Lung (tissue), 12 donors: Measurements from ENCODE around the gene CLPTM1L. TPM values are rescaled to one million over a fixed set of nuclear protein-coding genes. Genes with fewer than 3 reads are reported as not detected.

Source experiments
- ATAC-seq: fragments of 200-7000 bp; cut with Tn5 transposase; one replicate; pipeline ENCODE4 v1.9.1; 2020; ENCODE audit warnings: moderate number of reproducible peaks; ENCODE audit not compliant: insufficient read depth, low FRiP score
- DNase-seq, 3 donors: peaks; one replicate each; pipeline ENCODE4 v3.0.0-alpha.2; 2013 to 2017
- H3K27ac ChIP-seq, 2 donors: one replicate each; pipeline ENCODE4 v1.5.1; 2013; ENCODE audit warnings: mild to moderate bottlenecking in 2 of 2, moderate library complexity in 2 of 2, control low read depth in 1 of 2, inconsistent platforms in 1 of 2, low read depth in 1 of 2, low read length in 1 of 2
- H3K27me3 ChIP-seq, 3 donors: one replicate each; pipeline ENCODE4 v1.5.1; 2013; ENCODE audit warnings: low read length in 2 of 3; ENCODE audit not compliant: control insufficient read depth in 3 of 3, insufficient read depth in 3 of 3
- H3K36me3 ChIP-seq, 4 donors: one replicate each; pipeline ENCODE4 v1.5.1; 2013; ENCODE audit warnings: low read length in 4 of 4, mild to moderate bottlenecking in 1 of 4, moderate library complexity in 1 of 4; ENCODE audit not compliant: control insufficient read depth in 4 of 4, insufficient read depth in 4 of 4
- H3K4me1 ChIP-seq, 5 donors: one replicate each; pipeline ENCODE4 v1.5.1; 2013; ENCODE audit warnings: low read length in 5 of 5, mild to moderate bottlenecking in 2 of 5, moderate library complexity in 1 of 5; ENCODE audit not compliant: control insufficient read depth in 5 of 5, insufficient read depth in 5 of 5
- H3K4me3 ChIP-seq: one replicate; pipeline ENCODE4 v1.5.1; 2013; ENCODE audit warnings: mild to moderate bottlenecking, control low read depth, moderate library complexity
- H3K9ac ChIP-seq, 2 donors: one replicate each; pipeline ENCODE4 v1.5.1; 2013; ENCODE audit warnings: low read length in 2 of 2, control low read depth in 1 of 2; ENCODE audit not compliant: insufficient read depth in 1 of 2
- H3K9me3 ChIP-seq, 4 donors: one replicate each; pipeline ENCODE4 v1.5.1; 2013; ENCODE audit warnings: low read length in 3 of 4, mild to moderate bottlenecking in 1 of 4, moderate library complexity in 1 of 4; ENCODE audit not compliant: control insufficient read depth in 4 of 4, insufficient read depth in 3 of 4
- WGBS, 2 donors: extraction: QIAGEN DNeasy Blood & Tissue Kit; methylation state at CpG; one replicate each; pipeline ENCODE4 v1.1.7; 2013; 5-methylcytosine and 5-hydroxymethylcytosine counted together
- polyA plus RNA-seq, 2 donors: library from polyadenylated mRNA; stranded (reverse); fragments of 200-250 nt; gene quantifications; one replicate each; pipeline ENCODE4 v1.2.1, GENCODE V29; 2013
- total RNA-seq, 2 donors: library from RNA; depleted of rRNA in 1 of 2; stranded (reverse); fragments of >200 nt in 1 of 2; gene quantifications; one replicate each; pipeline ENCODE4 v1.2.1, GENCODE V29; 2014 to 2021
- TF ChIP-seq, protein P1 (sequence below): IDR thresholded peaks from 2 replicates; pipeline ENCODE4 v1.5.1; 2012; ENCODE audit warnings: mild to moderate bottlenecking; ENCODE audit errors: control extremely low read depth, extremely low read depth
- donor health status: control.
- donor health status: control.
- donor health status: Bipolar disorder and iron deficiency.
- donor health status: healthy.
- donor health status: DM: yes; HTN: yes; CAD: no.

Gene CLPTM1L
- total and polyA plus RNA-seq, 4 donors, result 79.0 to 153 (median 144) TPM

DNA sequence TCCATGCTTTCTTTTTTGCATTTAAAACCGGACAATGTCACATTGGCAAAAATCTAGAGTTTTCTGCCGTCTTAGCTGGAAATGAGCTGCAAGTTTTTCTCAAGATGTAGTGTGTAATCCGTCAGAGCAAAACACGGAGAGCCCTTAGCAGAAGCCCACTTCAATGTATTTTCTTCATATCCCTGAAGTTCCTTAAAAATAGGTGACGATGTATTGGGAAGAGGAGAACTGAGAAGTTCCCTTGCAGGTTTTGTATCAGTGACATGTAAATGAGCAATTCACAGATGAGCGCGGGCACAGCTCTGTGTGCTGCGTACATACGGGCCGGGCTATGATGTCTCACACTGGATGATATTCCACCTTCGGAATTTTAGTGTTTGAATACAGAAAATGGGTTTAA is 14.8 kb upstream of the CLPTM1L start:
- TF ChIP-seq, protein P1, sequence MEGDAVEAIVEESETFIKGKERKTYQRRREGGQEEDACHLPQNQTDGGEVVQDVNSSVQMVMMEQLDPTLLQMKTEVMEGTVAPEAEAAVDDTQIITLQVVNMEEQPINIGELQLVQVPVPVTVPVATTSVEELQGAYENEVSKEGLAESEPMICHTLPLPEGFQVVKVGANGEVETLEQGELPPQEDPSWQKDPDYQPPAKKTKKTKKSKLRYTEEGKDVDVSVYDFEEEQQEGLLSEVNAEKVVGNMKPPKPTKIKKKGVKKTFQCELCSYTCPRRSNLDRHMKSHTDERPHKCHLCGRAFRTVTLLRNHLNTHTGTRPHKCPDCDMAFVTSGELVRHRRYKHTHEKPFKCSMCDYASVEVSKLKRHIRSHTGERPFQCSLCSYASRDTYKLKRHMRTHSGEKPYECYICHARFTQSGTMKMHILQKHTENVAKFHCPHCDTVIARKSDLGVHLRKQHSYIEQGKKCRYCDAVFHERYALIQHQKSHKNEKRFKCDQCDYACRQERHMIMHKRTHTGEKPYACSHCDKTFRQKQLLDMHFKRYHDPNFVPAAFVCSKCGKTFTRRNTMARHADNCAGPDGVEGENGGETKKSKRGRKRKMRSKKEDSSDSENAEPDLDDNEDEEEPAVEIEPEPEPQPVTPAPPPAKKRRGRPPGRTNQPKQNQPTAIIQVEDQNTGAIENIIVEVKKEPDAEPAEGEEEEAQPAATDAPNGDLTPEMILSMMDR, result no peak
- no peak overlapping the region for H3K9ac ChIP-seq
- H3K9me3 ChIP-seq, result no peaks in the 10 kb centered on the region
- H3K27me3 ChIP-seq, result peaks cover 0 to 17% (median 0%) of the 10 kb centered on the region in 3 donors
- 82 to 87% methylated on average over 11 of the region's 11 CpGs for WGBS, 2 donors
- H3K4me1 ChIP-seq, result no peaks in the 10 kb centered on the region
- no peak overlapping the region for H3K27ac ChIP-seq
- DNase-seq (no peak), ATAC-seq (no peak)
- H3K36me3 ChIP-seq, result no peaks in the 10 kb centered on the region
- H3K4me3 ChIP-seq, result no peak overlapping the region

DNA sequence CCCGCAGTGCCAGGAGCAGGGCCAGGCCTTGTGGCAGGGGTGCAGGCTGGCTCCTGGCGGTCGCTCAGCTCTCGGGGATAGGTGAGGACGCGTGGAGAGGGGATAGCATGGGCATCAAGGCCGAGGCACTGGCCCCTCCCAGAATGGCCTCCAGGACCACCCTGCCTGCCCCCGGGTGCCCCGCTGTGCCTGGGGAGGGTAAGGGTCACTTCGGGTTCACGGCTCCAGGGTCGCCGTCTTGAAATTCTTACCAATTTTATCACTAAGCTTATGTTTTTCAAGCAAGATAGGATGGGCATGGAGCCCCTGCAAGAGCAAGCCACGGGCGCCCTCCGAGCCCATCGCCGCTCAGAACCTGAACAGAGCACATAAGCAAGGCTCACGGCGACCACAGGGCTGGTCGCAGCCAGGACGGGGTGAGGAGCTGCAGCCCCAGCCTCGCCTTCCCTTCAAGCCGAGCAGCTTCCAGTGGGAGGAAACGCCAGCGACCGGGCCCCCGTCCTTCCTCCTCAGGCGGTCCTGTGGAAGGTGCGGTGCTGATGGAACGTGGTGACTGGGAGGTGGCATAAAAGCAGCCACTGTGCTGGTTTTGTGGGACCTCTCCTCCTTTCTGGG is 14.2 kb upstream of the CLPTM1L start:
- H3K27me3 ChIP-seq, result peaks cover 0 to 12% (median 0%) of the 10 kb centered on the region in 3 donors
- no peak for ATAC-seq
- H3K4me1 ChIP-seq, result no peaks in the 10 kb centered on the region
- TF ChIP-seq, protein P1, result no peak
- no peaks in the 10 kb centered on the region for H3K36me3 ChIP-seq
- H3K9me3 ChIP-seq, result no peaks in the 10 kb centered on the region
- no peak overlapping the region for H3K4me3 ChIP-seq
- no peak for DNase-seq
- WGBS, 2 donors, result 73 to 75% methylated on average over 28 to 31 of the region's 31 CpGs
- H3K27ac ChIP-seq, result no peak overlapping the region
- no peak overlapping the region for H3K9ac ChIP-seq

DNA sequence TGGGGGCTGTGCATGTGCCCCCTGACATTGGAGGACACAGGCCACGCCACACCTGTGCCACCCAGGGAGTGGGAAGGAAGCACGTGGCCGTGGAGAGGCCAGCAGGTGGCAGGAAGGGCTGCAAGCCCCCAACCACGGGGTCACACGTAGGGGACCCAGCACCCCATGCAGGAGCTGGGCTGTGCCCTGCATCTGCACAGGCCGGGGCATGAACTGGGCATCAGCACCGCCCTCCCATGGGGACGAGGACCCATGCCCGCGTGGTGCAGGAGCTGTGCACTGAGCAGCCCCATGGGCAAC is 13.8 kb upstream of the CLPTM1L start:
- TF ChIP-seq, protein P1, result no peak
- ATAC-seq (no peak), DNase-seq (no peak)
- H3K27me3 ChIP-seq, result peaks cover 0 to 12% (median 0%) of the 10 kb centered on the region in 3 donors
- H3K9me3 ChIP-seq, result no peaks in the 10 kb centered on the region
- H3K4me1 ChIP-seq, result no peaks in the 10 kb centered on the region
- H3K36me3 ChIP-seq, result no peaks in the 10 kb centered on the region
- WGBS, 2 donors, result 68 to 86% methylated on average over 10 of the region's 10 CpGs
- no peak overlapping the region for H3K4me3 ChIP-seq
- no peak overlapping the region for H3K9ac ChIP-seq
- no peak overlapping the region for H3K27ac ChIP-seq
